Measurements from ENCODE around the gene AGAP5.

AGAP5 gene

DNA sequence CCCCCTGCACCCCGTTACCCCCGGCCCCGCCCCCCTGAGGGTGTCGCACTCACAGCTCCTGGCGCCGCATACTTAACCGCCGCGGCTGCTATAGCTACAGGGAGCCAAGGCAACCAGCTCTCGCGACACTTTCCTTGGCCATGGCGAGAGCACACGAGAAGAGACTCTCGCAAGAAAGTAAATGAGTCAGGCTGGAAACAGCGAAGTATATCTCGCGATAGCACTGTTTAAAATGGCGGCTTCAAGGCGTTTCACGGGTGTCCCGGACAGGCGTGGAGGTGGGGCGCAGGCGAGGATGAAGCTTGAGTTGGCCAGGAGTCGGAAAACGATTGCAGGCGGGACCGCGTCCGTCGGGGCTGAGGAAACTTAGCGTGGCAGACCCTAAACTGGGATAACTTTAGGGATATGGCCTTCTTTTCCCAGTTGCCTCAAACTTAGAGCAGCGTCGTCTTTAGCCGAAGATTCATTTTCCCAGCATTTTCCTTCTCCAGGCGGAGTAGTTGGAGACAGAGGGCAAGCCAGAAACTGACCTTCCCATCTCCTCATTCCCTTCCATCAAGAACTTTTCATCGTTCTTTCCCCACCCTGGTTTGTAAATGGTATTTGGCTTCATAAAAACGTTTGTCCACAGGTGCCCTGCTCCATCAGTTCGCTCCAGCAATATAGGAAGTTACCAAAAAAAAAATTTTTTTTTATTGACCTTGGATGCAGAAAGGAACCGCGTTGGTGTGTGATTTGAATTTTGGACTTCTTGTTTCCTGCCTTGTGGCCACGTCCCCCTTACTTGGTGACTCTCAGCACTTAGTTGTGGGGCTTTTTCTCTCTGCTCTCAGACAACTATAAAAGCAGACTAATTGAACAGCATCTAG, 71.8 kb downstream of the AGAP5 start:
- peak; percentile 93 for DNase-seq (ENCODE audit: low spot score)

DNA sequence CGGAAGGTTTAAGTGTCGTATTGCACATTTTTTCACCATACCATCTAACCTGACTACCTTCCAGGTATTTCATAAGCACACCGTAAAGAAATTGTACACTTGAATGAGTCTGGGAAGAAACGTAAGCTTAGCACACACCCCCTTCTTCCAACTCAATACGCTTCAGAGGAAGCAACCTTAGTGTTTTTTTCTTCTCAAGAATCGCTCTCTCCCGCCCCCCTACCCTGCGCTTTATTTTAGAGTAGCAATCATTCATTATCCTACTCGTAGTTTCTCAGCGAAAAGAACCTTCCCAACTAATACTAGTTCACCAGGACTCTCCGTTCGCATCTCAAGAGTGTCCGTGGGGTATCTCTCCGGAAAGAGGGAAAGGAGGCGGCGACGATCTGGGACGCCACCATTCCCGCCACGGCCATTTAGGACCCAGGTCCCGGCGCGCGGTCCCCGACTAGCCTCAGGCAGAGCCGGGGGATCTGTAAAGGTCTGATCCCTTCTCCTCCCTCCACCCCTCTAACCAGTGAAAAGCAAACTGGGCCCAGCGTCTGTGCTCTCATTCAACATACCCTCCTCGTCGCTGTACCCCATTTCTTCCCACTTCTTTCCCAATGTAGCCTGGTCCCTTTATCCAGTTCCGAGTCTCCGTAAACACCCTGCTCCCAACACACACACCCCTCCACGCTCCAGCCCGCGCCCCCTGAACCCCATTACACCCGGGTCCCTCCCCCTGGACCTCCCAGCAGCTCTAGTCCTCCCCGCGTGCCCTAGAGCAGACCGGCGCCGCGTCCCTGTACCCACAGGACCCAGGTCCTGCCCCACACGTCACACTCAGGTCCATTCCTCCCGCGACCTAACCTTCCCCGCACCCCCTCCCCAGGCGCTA, 72.7 kb downstream of the AGAP5 start:
- DNase-seq (ENCODE audit: low spot score) = peak; percentile 46

Data from germinal center (tissue), 1 donor.